ENCODE measurements around the gene RREB1.
A peak's percentile ranks its signal among the peaks of the same experiment; 100 is the strongest.
"Not testable (repeated sequence)": the region's sequence is repeated elsewhere in the genome, so short reads cannot be mapped to it uniquely, and the experiment has no call there.

Gene RREB1

DNA sequence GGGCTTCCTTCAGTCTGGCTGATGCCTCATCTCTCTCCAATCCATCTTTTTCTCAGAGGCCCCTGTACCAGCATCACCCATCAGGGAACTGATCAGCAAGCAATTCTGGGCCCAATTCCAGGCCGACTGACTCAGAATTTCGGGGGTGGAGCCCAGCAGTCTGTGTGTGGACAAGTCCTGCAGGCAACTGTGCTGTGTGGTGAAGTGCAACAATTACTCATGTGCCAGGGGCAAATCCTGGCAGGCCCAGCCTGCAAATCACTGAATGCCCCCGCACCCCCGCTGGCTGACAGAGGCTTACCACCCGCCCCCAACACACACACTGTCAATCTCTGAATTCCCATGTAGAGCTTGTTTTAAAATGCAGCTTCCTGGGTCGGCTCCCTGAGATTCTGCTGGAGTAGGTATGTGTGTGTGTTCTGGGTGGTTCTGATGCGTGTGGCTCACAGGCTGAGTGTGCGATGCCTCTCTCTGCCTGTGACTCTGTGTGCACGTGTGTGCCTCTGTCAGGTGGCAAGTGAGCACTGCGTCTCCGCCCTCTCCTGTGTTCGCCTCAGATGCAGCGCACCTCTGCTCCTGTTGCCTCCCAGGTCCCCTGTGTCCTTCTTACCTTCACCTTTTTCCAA lies 159.8 kb downstream of the RREB1 start:
- DNase-seq, result peak; percentile 28

DNA sequence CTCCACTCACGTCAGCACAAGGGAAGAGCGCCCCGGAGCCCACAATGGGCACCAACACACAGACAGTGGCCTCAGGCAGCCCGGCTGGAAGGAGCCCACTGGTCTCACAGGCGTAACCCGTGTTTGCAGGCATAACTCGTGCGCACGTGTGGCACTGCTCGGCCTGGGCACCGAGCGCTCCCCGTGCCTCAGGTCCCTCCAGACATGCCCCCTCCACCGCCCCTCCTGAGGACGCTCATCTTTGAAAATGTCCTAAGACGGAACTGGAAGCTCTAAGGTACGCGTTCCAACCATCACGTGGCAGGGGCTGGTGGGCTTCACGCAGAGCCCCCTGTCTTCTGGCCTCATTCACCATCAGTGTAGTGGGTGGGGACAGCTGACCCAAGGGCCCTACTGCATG lies 160.6 kb downstream of the RREB1 start:
- DNase-seq, result no peak

DNA sequence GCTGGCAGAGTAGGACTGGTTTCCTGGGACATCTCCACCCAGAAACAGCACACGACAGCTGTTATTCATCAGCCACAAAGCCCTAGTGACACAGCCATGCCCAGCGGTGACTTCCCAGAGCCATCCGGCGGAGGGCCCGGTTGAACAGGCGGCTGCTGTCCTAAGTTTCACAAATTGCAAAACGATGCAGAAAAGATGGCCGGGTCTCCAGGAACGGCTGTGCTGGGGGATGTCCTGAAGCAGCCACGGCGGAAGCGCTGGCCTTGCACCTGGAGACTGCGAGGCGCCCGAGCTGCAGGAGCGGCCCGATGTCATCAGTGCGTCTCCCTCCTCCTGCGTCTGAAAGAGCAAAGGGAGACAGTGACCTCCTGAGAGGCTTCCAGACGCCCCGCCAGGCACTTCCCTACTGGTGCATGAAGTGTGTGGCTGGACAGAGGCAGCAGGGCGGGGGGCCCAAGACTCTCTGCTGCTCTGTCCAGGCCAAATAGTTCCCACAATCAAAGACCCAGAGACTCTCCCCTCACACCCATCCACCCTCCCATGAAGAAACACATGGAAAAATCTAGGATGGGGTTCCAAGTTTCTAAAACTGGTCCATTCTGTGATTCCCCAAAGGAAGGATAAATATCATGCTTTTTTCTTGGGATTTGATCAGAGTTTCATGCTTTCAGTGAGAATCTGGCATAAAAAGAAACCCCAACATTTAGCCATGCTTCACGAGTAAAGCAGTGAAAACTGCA lies 161.2 kb downstream of the RREB1 start:
- no peak for DNase-seq

DNA sequence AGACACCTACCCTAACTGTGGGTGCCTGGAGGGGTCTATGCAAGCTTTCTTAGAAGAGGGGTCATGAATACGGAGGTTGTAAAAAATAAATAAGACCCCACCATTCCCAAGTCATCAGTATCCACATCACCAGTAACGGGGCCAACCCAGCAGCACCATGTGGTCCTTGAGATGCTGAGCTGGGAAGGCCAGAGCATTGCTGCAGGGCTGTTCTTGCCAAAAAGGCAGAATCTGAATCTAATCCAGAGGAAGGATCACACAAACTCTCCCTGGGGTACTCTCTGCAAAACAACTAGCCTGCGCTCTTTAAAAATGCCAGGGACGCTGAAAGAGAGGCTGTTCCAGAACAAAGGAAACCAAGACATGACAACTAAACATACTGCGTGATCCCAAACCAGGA lies 162.1 kb downstream of the RREB1 start:
- no peak for DNase-seq

DNA sequence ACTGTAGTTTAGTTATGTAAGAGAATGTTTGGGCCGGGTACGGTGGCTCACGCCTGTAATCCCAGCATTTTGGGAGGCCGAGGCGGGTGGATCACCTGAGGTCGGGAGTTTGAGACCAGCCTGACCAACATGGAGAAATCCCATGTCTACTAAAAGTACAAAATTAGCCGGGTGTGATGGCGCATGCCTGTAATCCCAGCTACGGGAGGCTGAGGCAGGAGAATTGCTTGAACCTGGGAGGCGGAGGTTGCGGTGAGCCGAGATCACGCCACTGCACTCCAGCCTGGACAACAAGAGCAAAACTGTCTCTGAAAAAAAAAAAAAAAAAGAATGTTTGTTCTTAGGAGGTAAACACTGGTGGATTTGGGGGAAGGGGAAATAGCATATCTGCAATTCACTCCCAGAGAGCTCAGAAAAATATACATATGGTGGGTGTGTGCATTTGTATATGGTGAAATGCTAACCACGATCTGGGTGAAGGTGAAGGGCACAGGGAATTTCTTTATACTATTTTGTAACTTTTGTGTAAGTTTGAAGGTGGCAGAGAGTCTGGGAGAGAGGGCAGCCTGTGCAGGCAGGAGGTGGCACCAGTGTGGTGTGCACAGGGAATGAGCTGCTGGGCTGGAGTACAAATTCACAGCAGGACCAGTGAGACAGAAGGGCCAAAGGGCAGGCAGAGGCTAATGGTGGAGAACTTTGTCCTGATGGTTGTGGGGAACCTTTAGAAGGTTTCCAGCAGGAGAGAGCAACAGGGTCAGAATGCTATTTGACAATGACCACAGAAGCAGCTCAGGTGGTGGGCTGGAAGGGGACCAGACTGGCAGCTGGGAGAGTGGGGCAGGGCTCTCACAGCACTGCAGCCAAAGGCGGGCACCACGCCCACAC lies 162.8 kb downstream of the RREB1 start:
- DNase-seq, result no peak

DNA sequence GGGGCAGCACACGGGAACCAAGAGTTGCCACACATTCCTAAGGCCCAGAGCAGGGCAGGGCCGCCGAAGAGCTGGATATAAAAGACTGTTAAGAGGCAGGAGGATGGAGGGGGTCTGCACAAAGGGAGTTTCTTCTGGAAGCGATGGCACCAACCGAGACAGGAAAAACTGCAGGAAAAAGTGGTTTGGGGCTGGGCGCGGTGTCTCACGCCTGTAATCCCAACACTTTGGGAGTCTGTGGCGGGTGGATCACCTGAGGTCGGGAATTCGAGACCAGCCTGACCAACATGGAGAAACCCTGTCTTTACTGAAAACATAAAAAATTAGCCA lies 163.4 kb downstream of the RREB1 start:
- DNase-seq, result no peak

DNA sequence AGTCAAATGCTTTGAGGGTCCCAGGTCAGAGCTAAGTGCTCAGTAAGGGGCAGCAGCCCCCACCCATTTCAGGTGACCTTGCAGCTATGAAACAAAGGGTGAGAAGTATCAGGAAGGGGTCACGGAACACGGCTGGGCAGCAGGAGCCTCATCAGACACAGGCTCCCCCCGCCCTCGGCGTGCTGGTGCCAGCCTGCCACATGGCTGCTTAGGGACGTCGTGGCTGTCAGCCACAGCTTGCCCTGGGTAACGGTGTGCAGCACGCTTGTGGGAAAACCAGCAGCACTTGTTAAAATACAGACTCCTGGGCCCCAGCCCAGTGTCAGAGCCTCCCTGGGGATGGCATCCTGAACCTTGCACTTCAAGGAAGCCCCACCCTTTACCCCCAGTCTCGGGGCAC lies 165.9 kb downstream of the RREB1 start:
- no peak for DNase-seq

DNA sequence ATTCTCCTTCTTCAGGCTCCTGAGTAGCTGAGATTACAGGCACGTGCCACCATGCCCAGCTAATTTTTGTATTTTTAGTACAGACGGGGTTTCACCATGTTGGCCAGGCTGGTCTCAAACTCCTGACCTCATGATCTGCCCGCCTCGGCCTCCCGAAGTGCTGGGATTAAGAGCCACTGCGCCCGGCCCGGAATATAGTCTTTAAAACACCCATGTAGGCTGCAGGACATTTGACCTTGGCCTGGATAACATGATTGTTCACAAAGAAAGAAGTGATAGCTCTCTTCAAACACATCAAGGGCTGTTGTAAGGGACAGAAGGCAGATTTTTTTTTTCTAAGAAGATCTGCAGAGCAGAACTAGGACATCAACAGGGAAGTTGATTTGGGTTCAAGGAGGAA lies 166.8 kb downstream of the RREB1 start:
- not testable (repeated sequence) for DNase-seq

DNA sequence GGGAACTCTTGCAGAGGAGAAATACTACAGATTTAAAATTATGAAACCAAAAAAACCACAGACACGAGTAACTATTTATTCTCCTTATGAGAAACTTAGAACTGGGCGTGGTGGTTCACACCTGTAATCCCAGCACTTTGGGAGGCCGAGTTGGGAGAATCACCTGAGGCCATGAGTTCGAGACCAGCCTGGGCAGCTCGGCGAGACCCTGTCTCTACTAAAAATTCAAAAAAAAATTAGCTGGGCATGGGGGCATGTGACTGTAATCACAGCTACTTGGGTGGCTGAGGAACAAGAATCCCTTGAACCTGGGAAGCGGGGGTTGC lies 168.4 kb downstream of the RREB1 start:
- no peak for DNase-seq

DNA sequence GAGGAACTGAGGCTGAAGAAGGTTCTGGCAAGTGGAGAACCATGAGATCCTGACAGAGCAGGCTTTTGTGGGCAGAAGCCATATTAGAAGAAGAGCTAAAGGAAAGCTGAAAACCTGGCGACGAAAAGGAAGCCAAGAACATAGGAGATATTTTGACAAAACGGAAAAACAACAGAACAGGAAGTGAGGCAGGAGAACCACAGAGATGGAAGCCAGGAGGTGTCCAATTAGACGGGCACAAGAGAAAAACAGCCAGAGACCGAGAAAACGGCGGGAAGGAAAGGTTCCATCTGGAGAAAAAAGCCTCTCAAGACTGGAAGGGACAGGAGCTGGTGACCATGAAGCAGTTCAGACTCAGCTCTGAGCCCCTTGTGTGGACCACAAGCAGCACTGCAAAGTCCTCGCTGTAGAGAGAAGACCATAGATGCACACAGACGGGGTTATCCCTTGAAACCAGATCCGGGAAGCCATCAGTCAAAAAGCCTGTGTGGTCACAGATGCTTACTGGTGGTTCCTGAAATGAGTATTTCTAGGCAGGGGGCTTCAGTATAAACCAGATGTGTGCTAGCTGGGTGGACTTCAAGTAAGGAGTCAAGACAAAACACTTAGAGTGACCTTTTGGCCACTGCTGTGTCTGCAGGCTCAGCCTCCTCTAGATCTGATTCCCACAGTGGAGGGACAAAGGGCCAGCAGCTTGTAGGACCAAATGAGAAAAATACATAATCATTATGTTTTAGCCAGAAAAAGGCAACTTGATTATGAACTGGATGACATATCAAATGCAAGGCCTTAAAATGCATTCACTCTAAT lies 174.5 kb downstream of the RREB1 start:
- no peak for DNase-seq

DNA sequence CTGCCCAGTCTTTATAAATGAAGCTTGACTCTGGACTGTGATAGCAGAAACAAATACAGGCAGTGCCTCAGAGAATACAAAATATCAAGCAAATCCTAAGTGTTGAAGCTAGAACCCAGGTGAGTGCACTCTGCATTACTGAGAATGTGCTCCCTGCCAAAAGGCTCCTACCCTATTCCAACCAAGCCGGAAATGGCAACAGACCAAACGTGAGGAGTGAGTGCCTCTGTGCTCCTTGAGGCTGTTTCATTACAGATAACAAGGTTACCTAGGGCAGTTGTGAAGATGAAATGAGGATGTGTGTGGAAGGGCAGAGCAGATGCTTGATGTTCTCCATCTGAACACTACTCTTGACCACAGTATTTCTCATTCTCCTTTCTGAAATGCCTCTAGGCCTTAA lies 175.9 kb downstream of the RREB1 start:
- no peak for DNase-seq

DNA sequence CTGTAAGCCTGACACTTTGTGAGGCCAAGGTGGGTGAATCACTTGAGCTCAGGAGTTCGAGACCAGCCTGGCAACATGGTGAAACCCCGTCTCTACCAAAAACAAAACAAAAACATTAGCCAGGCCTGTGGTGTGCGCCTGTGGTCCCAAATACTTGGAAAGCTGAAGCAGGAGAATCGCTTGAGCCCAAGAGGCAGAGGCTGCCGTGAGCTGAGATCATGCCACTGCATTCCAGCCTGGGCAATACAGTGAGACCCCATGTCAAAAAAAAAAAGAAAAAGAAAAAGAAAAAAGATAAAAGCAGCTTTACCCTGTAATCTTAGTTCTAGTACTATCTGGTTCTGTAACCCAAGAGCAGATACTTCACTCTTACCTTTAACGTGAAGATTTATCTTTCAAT lies 177.7 kb downstream of the RREB1 start:
- no peak for DNase-seq

DNA sequence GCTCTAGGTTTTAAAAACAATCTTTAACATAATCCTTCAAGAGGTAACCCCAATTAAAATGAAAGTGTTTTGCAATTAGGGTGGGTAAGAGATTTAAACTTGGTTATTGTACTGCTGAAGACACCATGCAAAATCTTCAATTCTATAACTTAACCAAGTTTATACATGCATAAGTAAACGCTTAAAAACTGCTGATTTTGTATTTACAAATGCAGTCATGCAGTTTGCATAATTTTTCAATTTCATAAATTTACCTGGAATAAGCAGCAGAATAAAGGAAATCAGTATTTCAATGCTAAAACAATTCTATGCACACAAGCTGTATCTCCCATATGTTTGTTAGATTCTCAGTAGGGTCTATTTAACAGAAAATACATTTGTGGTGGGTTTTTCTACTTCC lies 182.3 kb downstream of the RREB1 start:
- no peak for DNase-seq

DNA sequence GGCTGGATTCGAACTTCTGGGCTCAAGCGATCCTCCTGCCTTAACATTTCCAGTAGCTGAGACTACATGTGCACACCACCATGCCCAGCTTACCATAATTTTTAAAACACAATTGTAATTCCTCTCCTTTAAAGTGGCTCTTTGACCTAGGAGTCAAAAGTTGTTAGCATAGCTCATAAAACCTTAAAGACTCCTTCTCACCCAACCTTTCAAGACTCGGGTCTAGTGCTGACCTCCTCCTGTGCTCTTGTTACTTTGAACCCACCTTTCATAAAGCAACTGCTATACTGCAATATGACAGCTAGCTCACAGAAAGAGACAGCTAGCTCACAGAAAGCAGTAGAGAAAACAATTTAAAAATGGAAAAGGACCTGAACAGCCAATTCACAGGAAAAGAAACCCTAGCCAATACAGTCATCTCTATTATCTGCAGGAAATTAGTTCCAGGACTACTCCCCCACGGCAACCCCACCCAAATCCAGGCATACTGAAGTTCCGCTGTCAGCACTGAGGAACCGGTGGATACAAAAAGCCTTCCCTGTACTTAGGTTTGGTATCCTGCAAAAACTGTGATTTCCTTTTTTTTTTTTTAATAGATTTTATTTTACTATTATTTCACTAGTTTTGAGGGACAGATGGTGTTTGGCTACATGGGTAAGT lies 185.0 kb downstream of the RREB1 start:
- no peak for DNase-seq

DNA sequence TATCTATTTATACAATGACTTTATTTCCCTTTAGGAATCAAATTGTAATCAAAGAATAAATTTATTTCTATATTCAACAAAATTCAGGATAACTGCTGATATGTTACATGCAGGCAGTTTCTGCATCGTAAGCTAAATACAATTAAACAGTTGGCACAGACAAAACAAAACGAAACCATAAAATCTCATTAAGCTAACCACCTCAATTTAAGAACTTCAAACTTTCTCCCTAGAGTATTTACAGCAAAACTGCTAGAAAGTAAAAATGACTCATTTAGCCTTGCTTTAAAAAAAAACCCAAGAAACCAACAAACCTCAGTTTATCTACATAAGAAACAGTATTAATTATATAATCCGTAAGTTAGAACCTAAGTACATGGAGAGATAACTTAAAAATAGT lies 188.2 kb downstream of the RREB1 start:
- DNase-seq, result no peak

DNA sequence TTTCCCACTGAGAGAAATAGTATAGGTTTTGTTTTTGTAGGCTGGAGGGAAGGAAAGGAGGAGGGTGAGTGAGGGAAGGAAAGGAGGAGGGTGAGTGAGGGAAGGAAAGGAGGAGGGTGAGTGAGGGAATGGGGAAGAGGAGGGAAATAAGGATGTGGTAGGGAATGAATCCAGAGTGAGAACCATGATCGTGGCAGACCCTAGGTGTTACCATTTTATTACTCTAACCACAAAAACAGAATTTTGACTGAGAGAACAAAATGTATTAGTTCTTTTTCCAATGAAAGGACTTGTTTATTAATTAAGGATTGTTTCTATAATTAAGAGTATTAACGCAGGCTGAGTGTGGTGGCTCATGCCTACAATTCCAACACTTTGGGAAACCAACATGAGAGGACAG lies 188.8 kb downstream of the RREB1 start:
- DNase-seq, result no peak

DNA sequence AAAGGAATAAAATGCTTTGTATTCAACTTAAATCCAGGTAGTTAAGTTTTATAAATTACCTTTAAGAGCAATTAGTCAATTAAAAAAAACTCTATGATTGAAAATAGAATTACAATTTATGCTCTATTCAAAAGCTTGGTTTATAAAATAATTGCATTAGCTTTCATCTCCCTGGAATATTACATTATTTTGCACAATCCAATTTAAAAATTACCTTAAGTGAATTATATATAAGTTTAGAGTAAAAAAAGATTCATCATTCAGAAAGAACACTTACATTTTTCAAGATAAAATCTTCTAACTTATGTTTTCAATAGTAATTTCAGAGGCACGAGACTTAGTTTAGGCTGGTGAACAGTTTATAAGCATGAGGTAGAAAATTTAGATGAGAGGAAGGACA lies 190.4 kb downstream of the RREB1 start:
- no peak for DNase-seq

DNA sequence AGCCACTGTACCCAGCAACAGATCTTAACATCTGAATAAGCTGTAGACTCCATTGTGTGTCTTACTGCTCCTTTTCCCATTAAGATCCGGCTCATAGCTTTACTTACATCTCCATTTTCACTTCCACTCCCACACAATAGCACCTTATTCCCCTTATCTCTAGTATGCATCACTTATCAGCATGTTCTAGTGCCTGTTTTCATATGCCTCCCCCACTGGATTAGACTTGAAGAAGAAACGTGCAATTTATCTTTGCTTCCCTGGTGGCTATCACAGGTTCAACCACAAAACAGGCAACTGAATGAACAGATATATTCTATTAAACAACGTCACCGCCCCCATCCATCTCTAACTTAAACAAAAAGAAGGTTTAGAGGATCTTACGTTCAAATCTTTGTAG lies 193.2 kb downstream of the RREB1 start:
- no peak for DNase-seq

Data from NCI-H1105 (cell line).